ENCODE data around the gene TMSB10. TPM values are rescaled to one million over a fixed set of nuclear protein-coding genes. Genes with fewer than 3 reads are reported as not detected.

The TMSB10 gene
- total and polyA plus RNA-seq, 2 of the 13 experiments (the other 11 are each of a cell fraction or from before 2014, with no cell fraction given), result 665 to 708 TPM

GRCh38 chr2:84906108-84906899 lies 848 bp downstream of the TMSB10 start (continued):
- TF ChIP-seq ZNF510 (CRISPR knock-in tag; IDR thresholded peaks at IDR 0.05; ENCODE audit: low read depth) (0 out of 2 replicates have a peak, but pooled peaks have one; percentile 7), RBAK (CRISPR knock-in tag; IDR thresholded peaks at IDR 0.05) (no peak), EHMT2 (IDR thresholded peaks at IDR 0.05; ENCODE audit: borderline replicate concordance, low read depth, low read length) (no peak), ZNF142 (CRISPR knock-in tag; IDR thresholded peaks at IDR 0.05) (no peak), GTF3A (CRISPR knock-in tag; conservative IDR thresholded peaks at IDR 0.05) (no peak), ZNF205 (CRISPR knock-in tag; IDR thresholded peaks at IDR 0.05) (peak; percentile 18; the same call in 1 of the 2 replicates), CBFB (CRISPR knock-in tag; IDR thresholded peaks at IDR 0.05) (no peak)
- TF ChIP-seq, protein P1, sequence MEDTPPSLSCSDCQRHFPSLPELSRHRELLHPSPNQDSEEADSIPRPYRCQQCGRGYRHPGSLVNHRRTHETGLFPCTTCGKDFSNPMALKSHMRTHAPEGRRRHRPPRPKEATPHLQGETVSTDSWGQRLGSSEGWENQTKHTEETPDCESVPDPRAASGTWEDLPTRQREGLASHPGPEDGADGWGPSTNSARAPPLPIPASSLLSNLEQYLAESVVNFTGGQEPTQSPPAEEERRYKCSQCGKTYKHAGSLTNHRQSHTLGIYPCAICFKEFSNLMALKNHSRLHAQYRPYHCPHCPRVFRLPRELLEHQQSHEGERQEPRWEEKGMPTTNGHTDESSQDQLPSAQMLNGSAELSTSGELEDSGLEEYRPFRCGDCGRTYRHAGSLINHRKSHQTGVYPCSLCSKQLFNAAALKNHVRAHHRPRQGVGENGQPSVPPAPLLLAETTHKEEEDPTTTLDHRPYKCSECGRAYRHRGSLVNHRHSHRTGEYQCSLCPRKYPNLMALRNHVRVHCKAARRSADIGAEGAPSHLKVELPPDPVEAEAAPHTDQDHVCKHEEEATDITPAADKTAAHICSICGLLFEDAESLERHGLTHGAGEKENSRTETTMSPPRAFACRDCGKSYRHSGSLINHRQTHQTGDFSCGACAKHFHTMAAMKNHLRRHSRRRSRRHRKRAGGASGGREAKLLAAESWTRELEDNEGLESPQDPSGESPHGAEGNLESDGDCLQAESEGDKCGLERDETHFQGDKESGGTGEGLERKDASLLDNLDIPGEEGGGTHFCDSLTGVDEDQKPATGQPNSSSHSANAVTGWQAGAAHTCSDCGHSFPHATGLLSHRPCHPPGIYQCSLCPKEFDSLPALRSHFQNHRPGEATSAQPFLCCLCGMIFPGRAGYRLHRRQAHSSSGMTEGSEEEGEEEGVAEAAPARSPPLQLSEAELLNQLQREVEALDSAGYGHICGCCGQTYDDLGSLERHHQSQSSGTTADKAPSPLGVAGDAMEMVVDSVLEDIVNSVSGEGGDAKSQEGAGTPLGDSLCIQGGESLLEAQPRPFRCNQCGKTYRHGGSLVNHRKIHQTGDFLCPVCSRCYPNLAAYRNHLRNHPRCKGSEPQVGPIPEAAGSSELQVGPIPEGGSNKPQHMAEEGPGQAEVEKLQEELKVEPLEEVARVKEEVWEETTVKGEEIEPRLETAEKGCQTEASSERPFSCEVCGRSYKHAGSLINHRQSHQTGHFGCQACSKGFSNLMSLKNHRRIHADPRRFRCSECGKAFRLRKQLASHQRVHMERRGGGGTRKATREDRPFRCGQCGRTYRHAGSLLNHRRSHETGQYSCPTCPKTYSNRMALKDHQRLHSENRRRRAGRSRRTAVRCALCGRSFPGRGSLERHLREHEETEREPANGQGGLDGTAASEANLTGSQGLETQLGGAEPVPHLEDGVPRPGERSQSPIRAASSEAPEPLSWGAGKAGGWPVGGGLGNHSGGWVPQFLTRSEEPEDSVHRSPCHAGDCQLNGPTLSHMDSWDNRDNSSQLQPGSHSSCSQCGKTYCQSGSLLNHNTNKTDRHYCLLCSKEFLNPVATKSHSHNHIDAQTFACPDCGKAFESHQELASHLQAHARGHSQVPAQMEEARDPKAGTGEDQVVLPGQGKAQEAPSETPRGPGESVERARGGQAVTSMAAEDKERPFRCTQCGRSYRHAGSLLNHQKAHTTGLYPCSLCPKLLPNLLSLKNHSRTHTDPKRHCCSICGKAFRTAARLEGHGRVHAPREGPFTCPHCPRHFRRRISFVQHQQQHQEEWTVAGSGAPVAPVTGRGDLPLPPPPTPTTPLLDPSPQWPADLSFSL (CRISPR knock-in tag; IDR thresholded peaks at IDR 0.05), result no peak
- TF ChIP-seq, protein P2, sequence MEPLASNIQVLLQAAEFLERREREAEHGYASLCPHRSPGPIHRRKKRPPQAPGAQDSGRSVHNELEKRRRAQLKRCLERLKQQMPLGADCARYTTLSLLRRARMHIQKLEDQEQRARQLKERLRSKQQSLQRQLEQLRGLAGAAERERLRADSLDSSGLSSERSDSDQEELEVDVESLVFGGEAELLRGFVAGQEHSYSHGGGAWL (CRISPR knock-in tag; IDR thresholded peaks at IDR 0.05), result no peak
- TF ChIP-seq, protein P3, sequence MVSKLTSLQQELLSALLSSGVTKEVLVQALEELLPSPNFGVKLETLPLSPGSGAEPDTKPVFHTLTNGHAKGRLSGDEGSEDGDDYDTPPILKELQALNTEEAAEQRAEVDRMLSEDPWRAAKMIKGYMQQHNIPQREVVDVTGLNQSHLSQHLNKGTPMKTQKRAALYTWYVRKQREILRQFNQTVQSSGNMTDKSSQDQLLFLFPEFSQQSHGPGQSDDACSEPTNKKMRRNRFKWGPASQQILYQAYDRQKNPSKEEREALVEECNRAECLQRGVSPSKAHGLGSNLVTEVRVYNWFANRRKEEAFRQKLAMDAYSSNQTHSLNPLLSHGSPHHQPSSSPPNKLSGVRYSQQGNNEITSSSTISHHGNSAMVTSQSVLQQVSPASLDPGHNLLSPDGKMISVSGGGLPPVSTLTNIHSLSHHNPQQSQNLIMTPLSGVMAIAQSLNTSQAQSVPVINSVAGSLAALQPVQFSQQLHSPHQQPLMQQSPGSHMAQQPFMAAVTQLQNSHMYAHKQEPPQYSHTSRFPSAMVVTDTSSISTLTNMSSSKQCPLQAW (CRISPR knock-in tag; IDR thresholded peaks at IDR 0.05), result peak; percentile 45; the same call in 1 of the 2 replicates
- TF ChIP-seq, protein P4, sequence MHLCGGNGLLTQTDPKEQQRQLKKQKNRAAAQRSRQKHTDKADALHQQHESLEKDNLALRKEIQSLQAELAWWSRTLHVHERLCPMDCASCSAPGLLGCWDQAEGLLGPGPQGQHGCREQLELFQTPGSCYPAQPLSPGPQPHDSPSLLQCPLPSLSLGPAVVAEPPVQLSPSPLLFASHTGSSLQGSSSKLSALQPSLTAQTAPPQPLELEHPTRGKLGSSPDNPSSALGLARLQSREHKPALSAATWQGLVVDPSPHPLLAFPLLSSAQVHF (CRISPR knock-in tag; IDR thresholded peaks at IDR 0.05), result no peak

Data from HepG2 (cell line).